NCI-H2227 (cell line): Measurements from ENCODE around the gene NTN1.
"Not testable (repeated sequence)": the region's sequence is repeated elsewhere in the genome, so short reads cannot be mapped to it uniquely, and the experiment has no call there.

Source experiments
- DNase-seq: peaks from one replicate; lab custom pipeline; 2025; ENCODE audit not compliant: unreplicated experiment; lab: John Stamatoyannopoulos, UW

The NTN1 gene

GRCh38 chr17:9080296-9080914, 59.1 kb downstream of the NTN1 start:
- DNase-seq = no peak

GRCh38 chr17:9080983-9081382, 59.7 kb downstream of the NTN1 start:
- DNase-seq = no peak

DNA sequence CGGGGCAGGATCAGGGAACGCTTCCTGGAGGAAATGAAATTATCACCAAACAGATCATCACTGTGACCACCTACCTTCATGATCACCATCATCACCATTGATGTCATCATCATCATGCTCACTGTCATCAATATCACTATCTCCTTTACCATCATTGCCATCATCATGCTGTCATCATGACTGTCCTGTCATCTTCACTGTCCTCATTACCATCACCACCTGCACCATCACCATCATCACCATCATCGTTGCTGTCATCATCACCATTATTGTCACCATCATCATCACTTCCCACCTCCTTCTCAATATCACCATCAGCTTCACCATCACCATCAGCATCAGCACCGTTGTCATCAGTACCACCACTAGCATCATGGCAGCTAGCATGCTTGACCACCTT, 65.3 kb downstream of the NTN1 start:
- DNase-seq = no peak

GRCh38 chr17:9087921-9088320, 66.6 kb downstream of the NTN1 start:
- DNase-seq = no peak

GRCh38 chr17:9090641-9091096, 69.4 kb downstream of the NTN1 start:
- no peak for DNase-seq

GRCh38 chr17:9094193-9094592, 72.9 kb downstream of the NTN1 start:
- no peak for DNase-seq

- no peak for DNase-seq
Observed at GRCh38 chr17:9095390-9095789, 74.1 kb downstream of the NTN1 start.

DNA sequence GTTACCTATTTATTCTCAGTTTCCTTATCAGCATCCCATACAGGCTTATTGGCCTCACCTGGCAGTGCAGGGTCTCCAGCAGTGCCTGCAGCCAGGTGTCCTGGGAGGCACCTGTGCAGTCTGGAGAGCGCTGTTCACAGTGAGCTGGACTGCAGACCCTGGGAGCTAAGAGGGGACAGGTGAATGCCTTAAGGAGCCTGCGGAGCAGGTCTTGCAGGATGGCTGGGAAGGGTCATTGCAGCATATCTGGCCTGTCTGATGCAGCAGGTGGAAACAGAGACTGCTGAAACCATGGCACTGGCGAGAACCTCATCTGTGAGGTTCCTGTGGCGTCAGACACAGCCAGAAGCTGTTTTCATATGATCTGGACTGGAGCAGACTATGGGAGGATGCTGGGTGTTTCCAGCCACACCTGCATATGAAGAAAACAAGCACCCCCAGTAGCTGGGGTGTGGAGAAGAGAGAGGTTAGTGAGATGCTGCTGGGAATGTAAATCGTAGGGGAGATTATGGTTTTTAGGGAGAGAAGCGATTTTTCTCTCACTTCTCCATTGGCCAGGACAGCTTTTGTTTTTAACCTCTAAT, 77.0 kb downstream of the NTN1 start:
- no peak for DNase-seq

GRCh38 chr17:9101356-9101755, 80.0 kb downstream of the NTN1 start:
- no peak for DNase-seq

DNA sequence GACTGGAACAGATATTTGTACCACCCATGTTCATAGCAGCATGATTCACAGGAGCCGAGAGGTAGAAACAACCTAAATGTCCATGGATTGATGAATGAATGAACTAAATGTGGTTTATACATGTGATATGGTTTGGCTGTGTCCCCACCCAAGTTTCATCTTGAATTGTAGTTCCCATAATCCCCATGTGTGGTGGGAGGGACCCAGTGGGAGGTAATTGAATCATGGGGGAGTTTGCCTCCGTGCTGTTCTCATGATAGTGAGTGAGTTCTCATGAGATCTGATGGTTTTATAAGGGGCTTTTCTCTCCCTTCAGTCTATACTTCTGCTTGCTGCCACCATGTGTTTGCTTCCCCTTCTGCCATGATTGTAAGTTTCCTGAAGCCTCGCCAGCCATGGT, 81.9 kb downstream of the NTN1 start:
- DNase-seq = not testable (repeated sequence)

DNA sequence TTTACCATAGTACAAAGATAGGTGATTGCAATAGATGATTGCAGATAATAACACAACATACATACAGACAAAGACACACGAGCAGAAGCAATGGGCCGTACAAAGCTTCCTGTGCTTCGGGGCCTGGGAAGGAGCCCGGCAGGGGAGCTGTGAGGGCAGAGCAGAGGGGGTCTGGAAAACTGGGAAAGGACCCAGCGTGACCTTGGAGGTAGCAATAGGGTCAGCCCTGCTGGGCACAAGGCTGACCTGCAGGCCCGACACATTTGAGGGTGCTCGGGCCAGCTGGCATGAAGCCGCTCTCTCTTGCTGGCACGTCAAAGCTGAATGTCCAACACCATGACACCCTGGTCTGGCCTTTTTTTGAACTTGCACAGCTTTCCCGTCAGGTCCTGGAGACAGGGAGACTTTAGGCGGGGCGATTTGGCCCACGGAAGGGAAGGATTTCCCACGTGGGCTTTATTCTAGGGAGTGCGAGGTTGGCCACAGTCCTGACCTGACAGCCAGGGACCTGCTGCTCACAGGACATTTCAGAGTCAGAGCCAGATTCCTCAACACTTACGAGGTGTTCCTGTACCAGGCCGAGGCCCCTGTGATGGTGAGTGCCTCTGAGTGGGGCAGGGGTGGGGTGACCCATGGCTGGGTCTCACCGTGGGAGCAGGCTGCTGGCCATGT, 83.2 kb downstream of the NTN1 start:
- DNase-seq = no peak

- peak; percentile 1 for DNase-seq
Observed at GRCh38 chr17:9105068-9105868, 84.0 kb downstream of the NTN1 start.

- not testable (repeated sequence) for DNase-seq
Observed at GRCh38 chr17:9106278-9106677, 85.0 kb downstream of the NTN1 start.

GRCh38 chr17:9107527-9107926, 86.2 kb downstream of the NTN1 start:
- no peak for DNase-seq

DNA sequence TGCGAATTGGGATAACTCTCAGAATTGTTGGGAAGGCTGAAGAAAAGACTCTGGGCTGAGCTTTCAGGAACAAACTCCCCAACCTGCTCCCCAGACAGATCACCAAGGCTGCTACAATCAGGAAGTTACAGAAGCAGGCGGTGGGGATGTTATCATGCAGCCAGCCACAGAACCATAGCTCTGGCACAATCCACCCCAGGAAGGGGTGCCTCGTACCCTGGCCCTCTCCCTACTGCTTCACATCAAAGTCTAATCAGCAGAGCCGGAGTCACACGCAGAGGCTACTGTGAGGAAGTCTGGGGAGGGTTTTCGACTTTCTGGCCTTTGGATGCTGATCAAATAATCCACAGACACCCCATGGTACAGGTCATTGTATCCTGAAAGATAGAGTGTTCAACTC, 86.8 kb downstream of the NTN1 start:
- no peak for DNase-seq

GRCh38 chr17:9109933-9110332, 88.6 kb downstream of the NTN1 start:
- DNase-seq = no peak

GRCh38 chr17:9110501-9110900, 89.2 kb downstream of the NTN1 start:
- DNase-seq = no peak

DNA sequence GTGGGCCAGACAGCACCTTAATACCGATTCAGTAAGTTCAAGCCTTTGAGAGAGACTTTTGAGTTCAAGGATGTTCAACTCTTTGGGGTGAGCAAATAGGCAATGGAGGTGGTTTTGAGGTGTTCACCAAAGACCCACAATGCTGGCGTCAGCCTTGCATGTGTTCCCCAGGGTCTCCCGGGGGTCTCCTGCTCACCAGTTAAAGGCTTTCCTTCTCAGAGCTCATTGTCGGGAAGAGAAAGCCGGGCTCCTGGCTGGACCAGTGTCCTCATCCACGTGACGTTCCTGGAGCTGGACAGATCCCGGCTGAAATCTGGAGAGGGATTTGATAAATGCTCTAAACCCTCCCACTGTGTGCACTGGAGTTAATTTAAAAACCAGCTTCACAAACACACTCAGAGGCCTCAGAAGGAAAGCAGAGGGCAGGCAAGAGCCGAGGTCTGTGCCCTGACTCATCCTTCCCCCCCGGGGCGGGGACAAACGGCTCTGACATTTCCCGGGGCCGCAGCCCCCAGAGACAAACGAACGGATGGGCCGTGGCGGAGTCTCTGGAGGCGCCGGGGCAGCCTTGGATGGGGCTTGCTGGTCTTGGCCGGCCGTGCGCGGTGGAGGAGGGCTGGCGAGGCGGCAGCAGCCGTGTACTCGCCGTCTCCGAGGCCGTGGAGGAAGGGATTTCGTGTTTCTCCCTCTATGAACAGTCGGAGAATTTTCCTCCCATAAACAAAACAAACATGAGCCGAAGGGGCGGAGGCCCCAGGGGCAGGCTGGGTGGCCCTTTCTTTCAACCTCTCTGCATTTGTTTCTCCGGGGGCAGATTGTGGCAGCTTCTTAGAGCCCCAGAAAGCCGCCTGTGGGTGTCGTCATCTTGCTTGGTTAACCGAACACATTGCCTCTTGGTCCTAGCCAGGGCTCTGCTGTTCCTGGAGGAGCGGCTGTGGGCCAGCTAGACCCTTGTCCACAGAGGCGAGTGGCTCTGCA, 94.2 kb downstream of the NTN1 start:
- no peak for DNase-seq

DNA sequence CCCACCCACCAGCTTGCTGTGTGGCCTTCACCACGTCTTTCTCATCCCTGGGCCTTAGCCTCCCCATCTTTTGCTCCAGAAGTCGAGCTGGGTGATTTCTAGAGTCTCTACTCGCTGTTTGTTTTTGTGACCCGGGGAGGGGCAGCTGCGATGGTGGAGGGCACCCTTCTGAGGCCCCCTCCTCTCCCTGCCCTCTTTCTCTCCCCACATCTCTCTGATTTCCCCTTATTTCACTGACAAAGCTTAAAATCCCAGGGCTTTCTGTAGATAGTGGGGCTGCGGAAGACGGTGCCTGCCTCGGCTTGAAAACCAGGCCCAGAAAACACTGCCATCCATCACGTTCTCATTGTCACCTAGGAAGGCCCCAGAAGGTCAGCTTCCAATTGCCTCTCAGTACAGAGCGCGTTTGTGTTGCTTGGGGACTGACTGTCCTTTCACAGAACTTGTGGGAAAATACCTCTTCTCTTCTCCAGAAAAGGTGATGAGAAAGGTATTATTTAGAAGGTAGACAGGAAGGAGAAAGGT, 95.1 kb downstream of the NTN1 start:
- DNase-seq = no peak

- no peak for DNase-seq
Observed at GRCh38 chr17:9116861-9117568, 95.7 kb downstream of the NTN1 start.
